WTC11 (cell line): ENCODE results near the gene ASIC2. TPM values are rescaled to one million over a fixed set of nuclear protein-coding genes. Genes with fewer than 3 reads are reported as not detected.

Experiments used
- ATAC-seq: fragments of 200-7000 bp; cut with Tn5 transposase; 2 replicates; pipeline ENCODE4 v1.10.0; 2021; ENCODE audit warnings: mild to moderate bottlenecking, moderate library complexity
- CTCF ChIA-PET: fragments of 300-600 bp; sonication (Branson Sonifier 250); formaldehyde crosslinking; loops from one replicate; lab custom pipeline; 2021; ENCODE audit warnings: antibody characterized with exemption; lab: Charles Lee
- POLR2A ChIA-PET: fragments of 350-600 bp; sonication (Branson Sonifier 250); formaldehyde crosslinking; loops from one replicate; lab custom pipeline; 2021; ENCODE audit warnings: antibody characterized with exemption; lab: Charles Lee
- DNase-seq: peaks from one replicate; pipeline ENCODE4 v3.0.0; 2021; ENCODE audit warnings: low spot score
- H3K27ac Mint-ChIP-seq: 2 replicates; pipeline ENCODE4 v1.8.0; 2021; ENCODE audit warnings: mixed read lengths
- H3K27me3 Mint-ChIP-seq: 2 replicates; pipeline ENCODE4 v1.8.0; 2021; ENCODE audit warnings: low read depth, mild to moderate bottlenecking, moderate library complexity, mixed read lengths
- H3K36me3 Mint-ChIP-seq: 2 replicates; pipeline ENCODE4 v1.8.0; 2021; ENCODE audit warnings: mixed read lengths
- H3K4me1 Mint-ChIP-seq: 2 replicates; pipeline ENCODE4 v1.8.0; 2022; ENCODE audit warnings: mixed read lengths
- H3K4me3 Mint-ChIP-seq: 2 replicates; pipeline ENCODE4 v1.8.0; 2021; ENCODE audit warnings: mild to moderate bottlenecking, moderate library complexity, mixed read lengths
- H3K9me3 Mint-ChIP-seq: 2 replicates; pipeline ENCODE4 v1.8.0; 2021; ENCODE audit warnings: mixed read lengths
- AR ChIP-seq: fragments of 250-450 bp; sonication (Bioruptor Pico); IDR thresholded peaks from 2 replicates; pipeline ENCODE4 v1.9.0; 2021; ENCODE audit warnings: mild to moderate bottlenecking
- ATF3 ChIP-seq: sonication (generic); formaldehyde crosslinking; conservative IDR thresholded peaks from 2 replicates; pipeline ENCODE4 v1.8.1; 2022; ENCODE audit warnings: mild to moderate bottlenecking, missing genetic modification reagents
- ATF6 ChIP-seq: sonication (generic); formaldehyde crosslinking; IDR thresholded peaks from 2 replicates; pipeline ENCODE4 v1.8.1; 2023; ENCODE audit warnings: mild to moderate bottlenecking, missing genetic modification reagents
- CTCF ChIP-seq: fragments of 200-600 bp; IDR thresholded peaks from 2 replicates; pipeline ENCODE4 v1.8.0; 2022; ENCODE audit warnings: antibody characterized with exemption
- E2F1 ChIP-seq: sonication (generic); formaldehyde crosslinking; IDR thresholded peaks from 2 replicates; pipeline ENCODE4 v1.8.0; 2022; ENCODE audit warnings: mild to moderate bottlenecking, missing genetic modification reagents
- FOXJ3 ChIP-seq: sonication (generic); formaldehyde crosslinking; IDR thresholded peaks from 2 replicates; pipeline ENCODE4 v1.9.0; 2021; ENCODE audit warnings: missing genetic modification reagents, mild to moderate bottlenecking, borderline replicate concordance
- FOXK1 ChIP-seq: sonication (generic); formaldehyde crosslinking; IDR thresholded peaks from 2 replicates; pipeline ENCODE4 v1.8.0; 2022; ENCODE audit warnings: mild to moderate bottlenecking, moderate library complexity, missing genetic modification reagents
- HMGXB4 ChIP-seq: sonication (generic); formaldehyde crosslinking; IDR thresholded peaks from 2 replicates; pipeline ENCODE4 v1.8.1; 2023; ENCODE audit warnings: mild to moderate bottlenecking, moderate library complexity, missing genetic modification reagents
- NR1H2 ChIP-seq: sonication (generic); formaldehyde crosslinking; IDR thresholded peaks from 2 replicates; pipeline ENCODE4 v1.9.0; 2021; ENCODE audit warnings: mild to moderate bottlenecking, moderate library complexity, missing genetic modification reagents
- OVOL2 ChIP-seq: fragments of 250-450 bp; sonication (Bioruptor Pico); IDR thresholded peaks from 2 replicates; pipeline ENCODE4 v1.9.0; 2021; ENCODE audit warnings: mild to moderate bottlenecking, borderline replicate concordance
- RELA ChIP-seq: sonication (generic); formaldehyde crosslinking; IDR thresholded peaks from 2 replicates; pipeline ENCODE4 v1.8.1; 2022; ENCODE audit warnings: missing genetic modification reagents, mild to moderate bottlenecking, borderline replicate concordance
- SOX15 ChIP-seq: fragments of 250-450 bp; sonication (Bioruptor Pico); IDR thresholded peaks from 2 replicates; pipeline ENCODE4 v1.9.0; 2021; ENCODE audit warnings: mild to moderate bottlenecking
- SP1 ChIP-seq: sonication (generic); formaldehyde crosslinking; conservative IDR thresholded peaks from 2 replicates; pipeline ENCODE4 v1.8.1; 2022; ENCODE audit warnings: missing genetic modification reagents
- USF1 ChIP-seq: sonication (generic); formaldehyde crosslinking; IDR thresholded peaks from 2 replicates; pipeline ENCODE4 v1.8.0; 2022; ENCODE audit warnings: mild to moderate bottlenecking, missing genetic modification reagents
- ZNF219 ChIP-seq: sonication (generic); formaldehyde crosslinking; IDR thresholded peaks from 2 replicates; pipeline ENCODE4 v1.8.0; 2023; ENCODE audit warnings: missing genetic modification reagents, mild to moderate bottlenecking, borderline replicate concordance
- ZNF423 ChIP-seq: fragments of 250-450 bp; sonication (Bioruptor Pico); IDR thresholded peaks from 2 replicates; pipeline ENCODE4 v2.1.2; 2022; ENCODE audit warnings: mild to moderate bottlenecking, moderate library complexity
- ZSCAN18 ChIP-seq: fragments of 250-450 bp; sonication (Bioruptor Pico); IDR thresholded peaks from 2 replicates; pipeline ENCODE4 v2.1.2; 2022; ENCODE audit warnings: mild to moderate bottlenecking, moderate library complexity
- total RNA-seq: library from RNA; stranded (reverse); gene quantifications from 3 replicates; pipeline ENCODE4 v1.2.3, GENCODE V29; 2021

ASIC2 gene
- total RNA-seq, 1 experiment from 2014 or later: 2.7 TPM

- no peak overlapping the region for H3K27ac Mint-ChIP-seq
- no peak for DNase-seq
- no peaks in the 10 kb centered on the region for H3K9me3 Mint-ChIP-seq
- H3K27me3 Mint-ChIP-seq: peaks cover 4% of the 10 kb centered on the region; the same call in 1 of the 2 replicates
- ChIA-PET CTCF (no interaction called here), POLR2A (no interaction called here)
- H3K4me1 Mint-ChIP-seq: no peaks in the 10 kb centered on the region
- H3K36me3 Mint-ChIP-seq: no peaks in the 10 kb centered on the region
- no peak overlapping the region for H3K4me3 Mint-ChIP-seq
- ATAC-seq: no peak
- TF ChIP-seq E2F1 (CRISPR knock-in tag) (no peak), ZSCAN18 (CRISPR knock-in tag) (no peak), CTCF (no peak), OVOL2 (CRISPR knock-in tag) (no peak), NR1H2 (CRISPR knock-in tag) (no peak), SOX15 (CRISPR knock-in tag) (no peak), FOXJ3 (CRISPR knock-in tag) (no peak), SP1 (CRISPR knock-in tag) (no peak), RELA (CRISPR knock-in tag) (no peak), ZNF219 (CRISPR knock-in tag) (no peak), ZNF423 (no peak), ATF6 (CRISPR knock-in tag) (no peak), HMGXB4 (no peak), USF1 (no peak), FOXK1 (no peak), AR (CRISPR knock-in tag) (no peak), ATF3 (no peak)
- TF ChIP-seq, all 79 proteins: peak for 0
Observed at GRCh38 chr17:33225509-33225908, 67.6 kb downstream of the ASIC2 start.
